MM.1S (cell line): ENCODE results near the gene AUTS2.

Source experiments
- DNase-seq: peaks from one replicate; pipeline ENCODE4 v3.0.0-alpha.2; 2015
- H2AFZ ChIP-seq: fragments of 300-600 bp; sonication (generic); 2 replicates; pipeline ENCODE4 v1.6.0; 2016; ENCODE audit warnings: antibody characterized with exemption, low read length
- H3F3A ChIP-seq: fragments of 300-600 bp; sonication (generic); 2 replicates; pipeline ENCODE4 v1.6.1; 2016; ENCODE audit warnings: mild to moderate bottlenecking, antibody characterized with exemption, low read length, moderate library complexity, mixed read lengths; ENCODE audit not compliant: insufficient read depth
- H3K27ac ChIP-seq: fragments of 300-600 bp; sonication (generic); 2 replicates; pipeline ENCODE4 v1.5.1; 2016; ENCODE audit warnings: mild to moderate bottlenecking, low read length
- H3K27me3 ChIP-seq: fragments of 300-600 bp; sonication (generic); replicated peaks from 2 replicates; pipeline ENCODE4 v1.6.0; 2016; ENCODE audit warnings: low read length; ENCODE audit not compliant: insufficient read depth
- H3K36me3 ChIP-seq: fragments of 300-600 bp; sonication (generic); replicated peaks from 2 replicates; pipeline ENCODE4 v1.6.1; 2016; ENCODE audit warnings: mild to moderate bottlenecking, low read length, mixed read lengths; ENCODE audit not compliant: insufficient read depth
- H3K4me1 ChIP-seq: fragments of 300-600 bp; sonication (generic); 2 replicates; pipeline ENCODE4 v1.6.1; 2016; ENCODE audit warnings: low read length, mixed read lengths
- H3K4me2 ChIP-seq: fragments of 300-600 bp; sonication (generic); 2 replicates; pipeline ENCODE4 v1.6.0; 2016; ENCODE audit warnings: low read depth, low read length
- H3K4me3 ChIP-seq: fragments of 300-600 bp; sonication (generic); 2 replicates; pipeline ENCODE4 v1.5.1; 2016; ENCODE audit warnings: low read length, mixed read lengths
- H3K79me2 ChIP-seq: fragments of 300-600 bp; sonication (generic); 2 replicates; pipeline ENCODE4 v1.6.1; 2016; ENCODE audit warnings: mixed run types, low read length, mixed read lengths
- H3K9ac ChIP-seq: fragments of 300-600 bp; sonication (generic); 2 replicates; pipeline ENCODE4 v1.6.1; 2016; ENCODE audit warnings: low read length, mixed read lengths
- H3K9me2 ChIP-seq: fragments of 300-600 bp; sonication (generic); replicated peaks from 2 replicates; pipeline ENCODE4 v1.6.1; 2016; ENCODE audit warnings: mild to moderate bottlenecking, low read length, mixed read lengths; ENCODE audit not compliant: insufficient read depth
- H3K9me3 ChIP-seq: fragments of 300-600 bp; sonication (generic); replicated peaks from 2 replicates; pipeline ENCODE4 v1.6.1; 2016; ENCODE audit warnings: mild to moderate bottlenecking, low read length, mixed read lengths; ENCODE audit not compliant: insufficient read depth
- H4K20me1 ChIP-seq: fragments of 300-600 bp; sonication (generic); 2 replicates; pipeline ENCODE4 v1.6.1; 2016; ENCODE audit warnings: mild to moderate bottlenecking, low read length, moderate library complexity, mixed read lengths; ENCODE audit not compliant: insufficient read depth
- CTCF ChIP-seq: fragments of 300-600 bp; sonication (generic); IDR thresholded peaks from 2 replicates; pipeline ENCODE4 v1.5.1; 2016; ENCODE audit warnings: antibody characterized with exemption, low read length, mixed read lengths
- EZH2 ChIP-seq: fragments of 300-600 bp; sonication (generic); optimal IDR thresholded peaks from 2 replicates; pipeline ENCODE3; 2017; ENCODE audit warnings: low read depth, mild to moderate bottlenecking, antibody characterized with exemption, low read length, mixed read lengths
- EZH2phosphoT487 ChIP-seq: fragments of 300-600 bp; sonication (generic); IDR thresholded peaks from 2 replicates; pipeline ENCODE4 v1.6.1; 2018; ENCODE audit warnings: antibody characterized with exemption, low read length

Gene AUTS2

GRCh38 chr7:70405241-70405640 is 807.0 kb downstream of the AUTS2 start:
- Histone ChIP-seq H3K36me3 (no peaks in the 10 kb centered on the region), H3K4me1 (no peaks in the 10 kb centered on the region), H3K4me2 (no peak overlapping the region)

DNA sequence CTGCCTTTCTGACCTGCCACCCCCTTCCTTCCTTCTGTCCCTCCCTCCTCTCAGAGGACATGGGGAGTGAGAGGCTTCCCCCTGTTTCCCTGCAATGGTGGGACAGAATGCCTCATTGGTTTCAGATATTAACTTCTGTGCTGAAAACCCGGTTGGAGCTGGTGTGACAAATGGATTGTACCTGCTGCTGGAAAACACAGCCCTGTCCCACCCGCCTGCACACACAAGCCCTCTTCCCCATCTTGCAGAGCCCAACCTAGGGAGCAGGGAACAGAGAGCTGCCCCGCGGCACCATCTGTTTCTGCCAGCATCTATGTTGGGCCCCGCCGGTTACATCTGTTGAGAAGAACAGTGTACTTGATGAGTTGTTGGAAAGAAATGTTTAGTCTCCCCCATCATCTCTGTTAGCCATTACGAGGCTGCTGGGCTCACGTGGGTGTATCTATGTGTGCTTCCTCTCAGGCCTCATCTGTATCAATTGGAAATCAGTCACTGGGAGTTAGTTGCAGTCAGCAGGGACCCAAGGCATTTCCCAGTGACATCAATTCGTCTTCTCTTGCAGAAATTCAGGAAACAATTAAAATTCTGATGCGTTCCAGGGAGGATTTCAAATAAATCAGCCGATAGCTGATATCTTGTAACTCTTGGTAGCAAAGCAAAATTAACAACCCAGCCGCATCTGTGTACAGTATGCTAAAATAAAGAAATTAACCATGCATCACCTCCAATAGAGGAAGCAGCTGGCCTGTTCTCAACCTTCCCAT is 808.1 kb downstream of the AUTS2 start:
- Histone ChIP-seq H3K4me2 (no peak overlapping the region), H3K36me3 (no peaks in the 10 kb centered on the region), H3K9me2 (no peaks in the 10 kb centered on the region), H3K27ac (no peak overlapping the region), H3K9ac (no peak overlapping the region), H3F3A (no peaks in the 10 kb centered on the region), H2AFZ (no peak overlapping the region), H3K27me3 (no peaks in the 10 kb centered on the region), H3K4me3 (no peak overlapping the region), H4K20me1 (no peaks in the 10 kb centered on the region), H3K9me3 (no peaks in the 10 kb centered on the region), H3K79me2 (no peaks in the 10 kb centered on the region), H3K4me1 (no peaks in the 10 kb centered on the region)
- TF ChIP-seq EZH2 (no peak), CTCF (no peak), EZH2phosphoT487 (no peak)
- no peak for DNase-seq

More at GRCh38 chr7:70405241-70405640, 807.0 kb downstream of the AUTS2 start:
- Histone ChIP-seq H4K20me1 (no peaks in the 10 kb centered on the region), H3K27ac (no peak overlapping the region), H3K4me3 (no peak overlapping the region), H3K27me3 (no peaks in the 10 kb centered on the region), H3F3A (no peaks in the 10 kb centered on the region), H3K9me2 (no peaks in the 10 kb centered on the region), H2AFZ (no peak overlapping the region), H3K79me2 (no peaks in the 10 kb centered on the region), H3K9ac (no peak overlapping the region), H3K9me3 (no peaks in the 10 kb centered on the region)
- no peak for DNase-seq
- TF ChIP-seq EZH2phosphoT487 = no peak

GRCh38 chr7:70406950-70407209 is 808.6 kb downstream of the AUTS2 start:
- Histone ChIP-seq H4K20me1 (no peaks in the 10 kb centered on the region), H3K9ac (no peak overlapping the region), H3K27me3 (no peaks in the 10 kb centered on the region), H3K79me2 (no peaks in the 10 kb centered on the region), H3K4me2 (no peak overlapping the region), H3K9me2 (no peaks in the 10 kb centered on the region), H3K9me3 (no peaks in the 10 kb centered on the region), H3K4me1 (no peaks in the 10 kb centered on the region), H3K36me3 (no peaks in the 10 kb centered on the region), H3K27ac (no peak overlapping the region), H2AFZ (no peak overlapping the region), H3F3A (no peaks in the 10 kb centered on the region), H3K4me3 (no peak overlapping the region)
- no peak for DNase-seq
- TF ChIP-seq EZH2 (no peak), CTCF (no peak), EZH2phosphoT487 (no peak)

- Histone ChIP-seq H3K9ac (no peak overlapping the region), H3K9me2 (no peaks in the 10 kb centered on the region), H3F3A (no peaks in the 10 kb centered on the region), H3K27ac (no peak overlapping the region), H3K9me3 (no peaks in the 10 kb centered on the region), H4K20me1 (no peaks in the 10 kb centered on the region), H3K36me3 (no peaks in the 10 kb centered on the region), H2AFZ (no peak overlapping the region), H3K4me3 (no peak overlapping the region), H3K79me2 (no peaks in the 10 kb centered on the region), H3K4me2 (no peak overlapping the region), H3K27me3 (no peaks in the 10 kb centered on the region), H3K4me1 (no peaks in the 10 kb centered on the region)
- DNase-seq = no peak
- no peak for TF ChIP-seq CTCF
- TF ChIP-seq EZH2 = no peak
- TF ChIP-seq EZH2phosphoT487 = no peak
Observed at GRCh38 chr7:70408477-70408876, 810.2 kb downstream of the AUTS2 start.
